Measurements from ENCODE around the gene CD53. TPM values are rescaled to one million over a fixed set of nuclear protein-coding genes. Genes with fewer than 3 reads are reported as not detected.

Gene CD53
- total and polyA plus RNA-seq, 9 of the 15 experiments (the other 6 are each of a cell fraction or from before 2014, with no cell fraction given), result 63.5 to 220 (median 131) TPM

- TF ChIP-seq BCLAF1 (IDR thresholded peaks at IDR 0.05; ENCODE audit: borderline replicate concordance in 1 of 2, control insufficient read depth in 1 of 2, low read depth in 2 of 2, low read length in 1 of 2) (no peak), IRF1 (CRISPR knock-in tag; IDR thresholded peaks at IDR 0.05; ENCODE audit: borderline replicate concordance) (no peak), SAP30 (IDR thresholded peaks at IDR 0.05; ENCODE audit: borderline replicate concordance, insufficient read depth, low read depth, low read length, poor library complexity, severe bottlenecking) (no peak), ETS1 (conservative IDR thresholded peaks at IDR 0.05; ENCODE audit: control insufficient read depth, low read depth, low read length) (no peak), ZNF253 (CRISPR knock-in tag; conservative IDR thresholded peaks at IDR 0.05) (no peak), PRPF4 (IDR thresholded peaks at IDR 0.05; ENCODE audit: insufficient read depth, low read depth, low read length, poor library complexity, severe bottlenecking) (no peak), CTBP1 (IDR thresholded peaks at IDR 0.05; ENCODE audit: borderline replicate concordance) (peak; percentile 55; the same call in 1 of the 2 replicates), GABPA (tag; conservative IDR thresholded peaks at IDR 0.05; ENCODE audit: low read depth) (peak; percentile 7; the same call in 1 of the 2 replicates), FIP1L1 (IDR thresholded peaks at IDR 0.05; ENCODE audit: low read depth, low read length, poor library complexity, severe bottlenecking) (no peak), ZNF263 (CRISPR knock-in tag; IDR thresholded peaks at IDR 0.05; ENCODE audit: borderline replicate concordance) (no peak), HDGF (IDR thresholded peaks at IDR 0.05) (no peak), PURB (CRISPR knock-in tag; IDR thresholded peaks at IDR 0.05; ENCODE audit: low read depth) (no peak), NR3C1 (CRISPR knock-in tag; IDR thresholded peaks at IDR 0.05) (no peak), CREB3 (tag; conservative IDR thresholded peaks at IDR 0.05; ENCODE audit: low read depth) (no peak; the same call in 1 of the 2 replicates), SAFB (IDR thresholded peaks at IDR 0.05; ENCODE audit: borderline replicate concordance, low read depth, low read length) (no peak)
Observed at GRCh38 chr1:110879758-110880606, 7.0 kb downstream of the CD53 start (continued).

All from K562 (cell line).